HepG2 (cell line): ENCODE measurements around the gene CCDC88C. TPM values are rescaled to one million over a fixed set of nuclear protein-coding genes. Genes with fewer than 3 reads are reported as not detected.

Experiments used
- BRCA1 ChIP-seq: sonication (generic); formaldehyde crosslinking; IDR thresholded peaks from 2 replicates; pipeline ENCODE4 v1.4.0; 2020; ENCODE audit warnings: missing genetic modification reagents
- GATA4 ChIP-seq: sonication (generic); IDR thresholded peaks from 2 replicates; pipeline ENCODE4 v1.6.1; 2016; ENCODE audit warnings: antibody characterized with exemption, low read depth, borderline replicate concordance
- ZKSCAN8 ChIP-seq: IDR thresholded peaks from 2 replicates; pipeline ENCODE4 v1.6.1; 2016; ENCODE audit warnings: borderline replicate concordance, missing genetic modification reagents, missing compliant biosample characterization
- ZNF446 ChIP-seq: sonication (generic); formaldehyde crosslinking; IDR thresholded peaks from 2 replicates; pipeline ENCODE4 v1.5.0; 2020; ENCODE audit warnings: mild to moderate bottlenecking, missing genetic modification reagents
- ZNF616 ChIP-seq: sonication (generic); formaldehyde crosslinking; IDR thresholded peaks from 2 replicates; pipeline ENCODE4 v1.5.0; 2020; ENCODE audit warnings: low read depth, mild to moderate bottlenecking, missing genetic modification reagents
- polyA plus RNA-seq, 8 experiments: library from polyadenylated mRNA; depleted of rRNA in 3 of 8; stranded (reverse) in 7 of 8; unstranded in 1 of 8; fragments of >200 nt; fragmentation: Illumina TruSeq in 4 of 8; extraction: Trizol in 4 of 8; gene quantifications; 2 replicates each; pipeline versions ENCODE4 v1.2.1 to v1.2.3, GENCODE V29; 2011 to 2016; ENCODE audit warnings: low read depth in 4 of 8, missing spikeins in 1 of 8, mixed read lengths in 1 of 8; ENCODE audit not compliant: insufficient read depth in 1 of 8
- total RNA-seq, 5 experiments: library from RNA; depleted of rRNA; stranded (reverse); fragments of >200 nt; fragmentation: Illumina TruSeq; extraction: Trizol; gene quantifications; 2 replicates each; pipeline ENCODE4 v1.2.3, GENCODE V29; 2016; ENCODE audit warnings: low read depth in 1 of 5
- TF ChIP-seq, protein P1 (sequence below): sonication (generic); formaldehyde crosslinking; conservative IDR thresholded peaks from 2 replicates; pipeline ENCODE4 v1.8.1; 2023; ENCODE audit warnings: missing genetic modification reagents
- TF ChIP-seq, protein P2 (sequence below): sonication (generic); formaldehyde crosslinking; IDR thresholded peaks from 2 replicates; pipeline ENCODE4 v1.4.0; 2020; ENCODE audit warnings: mild to moderate bottlenecking, missing genetic modification reagents, borderline replicate concordance
- TF ChIP-seq, protein P3 (sequence below): sonication (generic); formaldehyde crosslinking; IDR thresholded peaks from 2 replicates; pipeline ENCODE4 v1.5.0; 2020; ENCODE audit warnings: missing genetic modification reagents
- TF ChIP-seq, protein P4 (sequence below): sonication (generic); formaldehyde crosslinking; IDR thresholded peaks from 2 replicates; pipeline ENCODE4 v1.5.1; 2020; ENCODE audit warnings: mild to moderate bottlenecking, missing genetic modification reagents, moderate library complexity
- TF ChIP-seq, protein P5 (sequence below): sonication (generic); formaldehyde crosslinking; IDR thresholded peaks from 2 replicates; pipeline ENCODE4 v1.5.1; 2020; ENCODE audit warnings: missing genetic modification reagents, mild to moderate bottlenecking, borderline replicate concordance

CCDC88C gene
- total and polyA plus RNA-seq, 2 of the 13 experiments (the other 11 are each of a cell fraction or from before 2014, with no cell fraction given), result 3.6 to 11.7 TPM

DNA sequence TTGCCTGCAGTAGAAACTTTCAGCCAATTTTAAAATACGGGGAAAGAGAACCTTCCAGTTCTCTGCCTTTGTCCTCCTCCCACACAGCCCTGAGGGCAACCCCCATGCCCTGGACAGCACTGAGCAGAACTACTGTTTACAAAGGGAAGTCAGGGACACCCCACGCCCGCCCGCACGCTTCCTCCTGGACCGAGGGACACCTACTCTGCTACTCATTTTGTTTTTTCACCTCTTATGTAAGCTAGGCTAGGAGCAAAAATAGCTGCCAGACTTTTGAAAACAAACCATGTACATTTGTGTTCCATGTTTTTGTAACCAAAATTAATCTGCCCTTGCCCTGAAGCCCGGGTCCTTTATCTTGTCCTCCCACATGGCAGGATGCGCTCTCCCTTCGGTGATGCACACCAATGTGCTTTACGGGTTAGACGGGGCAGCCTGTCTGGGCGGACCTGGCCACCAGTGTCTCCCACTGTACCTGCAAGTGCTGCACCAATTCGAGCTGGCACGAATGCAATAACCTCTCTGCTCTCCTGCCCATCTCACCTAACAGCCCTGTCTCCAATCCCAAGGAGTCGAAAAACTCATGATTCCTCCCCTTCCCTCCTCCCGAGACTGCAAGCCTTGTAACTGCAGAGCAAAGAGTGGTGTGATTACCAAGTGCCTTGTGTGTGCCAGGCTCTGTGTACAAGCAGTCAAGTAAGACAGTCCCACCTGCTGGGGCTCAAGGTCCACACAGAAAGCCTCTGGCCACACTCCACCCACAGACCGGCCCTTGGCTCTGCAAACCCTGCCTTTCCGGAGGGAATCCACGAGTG lies 85.2 kb downstream of the CCDC88C start (continued):
- no peak for TF ChIP-seq ZNF616 (CRISPR knock-in tag)
- TF ChIP-seq, protein P1, sequence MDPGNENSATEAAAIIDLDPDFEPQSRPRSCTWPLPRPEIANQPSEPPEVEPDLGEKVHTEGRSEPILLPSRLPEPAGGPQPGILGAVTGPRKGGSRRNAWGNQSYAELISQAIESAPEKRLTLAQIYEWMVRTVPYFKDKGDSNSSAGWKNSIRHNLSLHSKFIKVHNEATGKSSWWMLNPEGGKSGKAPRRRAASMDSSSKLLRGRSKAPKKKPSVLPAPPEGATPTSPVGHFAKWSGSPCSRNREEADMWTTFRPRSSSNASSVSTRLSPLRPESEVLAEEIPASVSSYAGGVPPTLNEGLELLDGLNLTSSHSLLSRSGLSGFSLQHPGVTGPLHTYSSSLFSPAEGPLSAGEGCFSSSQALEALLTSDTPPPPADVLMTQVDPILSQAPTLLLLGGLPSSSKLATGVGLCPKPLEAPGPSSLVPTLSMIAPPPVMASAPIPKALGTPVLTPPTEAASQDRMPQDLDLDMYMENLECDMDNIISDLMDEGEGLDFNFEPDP, result no peak
- TF ChIP-seq, protein P2, sequence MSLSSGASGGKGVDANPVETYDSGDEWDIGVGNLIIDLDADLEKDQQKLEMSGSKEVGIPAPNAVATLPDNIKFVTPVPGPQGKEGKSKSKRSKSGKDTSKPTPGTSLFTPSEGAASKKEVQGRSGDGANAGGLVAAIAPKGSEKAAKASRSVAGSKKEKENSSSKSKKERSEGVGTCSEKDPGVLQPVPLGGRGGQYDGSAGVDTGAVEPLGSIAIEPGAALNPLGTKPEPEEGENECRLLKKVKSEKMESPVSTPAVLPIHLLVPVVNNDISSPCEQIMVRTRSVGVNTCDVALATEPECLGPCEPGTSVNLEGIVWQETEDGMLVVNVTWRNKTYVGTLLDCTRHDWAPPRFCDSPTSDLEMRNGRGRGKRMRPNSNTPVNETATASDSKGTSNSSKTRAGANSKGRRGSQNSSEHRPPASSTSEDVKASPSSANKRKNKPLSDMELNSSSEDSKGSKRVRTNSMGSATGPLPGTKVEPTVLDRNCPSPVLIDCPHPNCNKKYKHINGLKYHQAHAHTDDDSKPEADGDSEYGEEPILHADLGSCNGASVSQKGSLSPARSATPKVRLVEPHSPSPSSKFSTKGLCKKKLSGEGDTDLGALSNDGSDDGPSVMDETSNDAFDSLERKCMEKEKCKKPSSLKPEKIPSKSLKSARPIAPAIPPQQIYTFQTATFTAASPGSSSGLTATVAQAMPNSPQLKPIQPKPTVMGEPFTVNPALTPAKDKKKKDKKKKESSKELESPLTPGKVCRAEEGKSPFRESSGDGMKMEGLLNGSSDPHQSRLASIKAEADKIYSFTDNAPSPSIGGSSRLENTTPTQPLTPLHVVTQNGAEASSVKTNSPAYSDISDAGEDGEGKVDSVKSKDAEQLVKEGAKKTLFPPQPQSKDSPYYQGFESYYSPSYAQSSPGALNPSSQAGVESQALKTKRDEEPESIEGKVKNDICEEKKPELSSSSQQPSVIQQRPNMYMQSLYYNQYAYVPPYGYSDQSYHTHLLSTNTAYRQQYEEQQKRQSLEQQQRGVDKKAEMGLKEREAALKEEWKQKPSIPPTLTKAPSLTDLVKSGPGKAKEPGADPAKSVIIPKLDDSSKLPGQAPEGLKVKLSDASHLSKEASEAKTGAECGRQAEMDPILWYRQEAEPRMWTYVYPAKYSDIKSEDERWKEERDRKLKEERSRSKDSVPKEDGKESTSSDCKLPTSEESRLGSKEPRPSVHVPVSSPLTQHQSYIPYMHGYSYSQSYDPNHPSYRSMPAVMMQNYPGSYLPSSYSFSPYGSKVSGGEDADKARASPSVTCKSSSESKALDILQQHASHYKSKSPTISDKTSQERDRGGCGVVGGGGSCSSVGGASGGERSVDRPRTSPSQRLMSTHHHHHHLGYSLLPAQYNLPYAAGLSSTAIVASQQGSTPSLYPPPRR (CRISPR knock-in tag), result 0 out of 2 replicates have a peak, but pooled peaks have one; percentile 24
- TF ChIP-seq, protein P3, sequence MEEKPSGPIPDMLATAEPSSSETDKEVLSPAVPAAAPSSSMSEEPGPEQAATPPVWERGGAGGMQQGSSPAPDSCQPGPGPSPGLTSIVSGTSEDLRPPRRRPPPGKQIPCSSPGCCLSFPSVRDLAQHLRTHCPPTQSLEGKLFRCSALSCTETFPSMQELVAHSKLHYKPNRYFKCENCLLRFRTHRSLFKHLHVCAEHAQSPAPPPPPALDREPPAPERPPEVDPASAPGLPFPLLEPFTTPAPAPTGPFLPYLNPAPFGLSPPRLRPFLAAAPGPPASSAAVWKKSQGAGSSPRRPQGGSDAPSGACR (CRISPR knock-in tag), result no peak
- TF ChIP-seq, protein P4, sequence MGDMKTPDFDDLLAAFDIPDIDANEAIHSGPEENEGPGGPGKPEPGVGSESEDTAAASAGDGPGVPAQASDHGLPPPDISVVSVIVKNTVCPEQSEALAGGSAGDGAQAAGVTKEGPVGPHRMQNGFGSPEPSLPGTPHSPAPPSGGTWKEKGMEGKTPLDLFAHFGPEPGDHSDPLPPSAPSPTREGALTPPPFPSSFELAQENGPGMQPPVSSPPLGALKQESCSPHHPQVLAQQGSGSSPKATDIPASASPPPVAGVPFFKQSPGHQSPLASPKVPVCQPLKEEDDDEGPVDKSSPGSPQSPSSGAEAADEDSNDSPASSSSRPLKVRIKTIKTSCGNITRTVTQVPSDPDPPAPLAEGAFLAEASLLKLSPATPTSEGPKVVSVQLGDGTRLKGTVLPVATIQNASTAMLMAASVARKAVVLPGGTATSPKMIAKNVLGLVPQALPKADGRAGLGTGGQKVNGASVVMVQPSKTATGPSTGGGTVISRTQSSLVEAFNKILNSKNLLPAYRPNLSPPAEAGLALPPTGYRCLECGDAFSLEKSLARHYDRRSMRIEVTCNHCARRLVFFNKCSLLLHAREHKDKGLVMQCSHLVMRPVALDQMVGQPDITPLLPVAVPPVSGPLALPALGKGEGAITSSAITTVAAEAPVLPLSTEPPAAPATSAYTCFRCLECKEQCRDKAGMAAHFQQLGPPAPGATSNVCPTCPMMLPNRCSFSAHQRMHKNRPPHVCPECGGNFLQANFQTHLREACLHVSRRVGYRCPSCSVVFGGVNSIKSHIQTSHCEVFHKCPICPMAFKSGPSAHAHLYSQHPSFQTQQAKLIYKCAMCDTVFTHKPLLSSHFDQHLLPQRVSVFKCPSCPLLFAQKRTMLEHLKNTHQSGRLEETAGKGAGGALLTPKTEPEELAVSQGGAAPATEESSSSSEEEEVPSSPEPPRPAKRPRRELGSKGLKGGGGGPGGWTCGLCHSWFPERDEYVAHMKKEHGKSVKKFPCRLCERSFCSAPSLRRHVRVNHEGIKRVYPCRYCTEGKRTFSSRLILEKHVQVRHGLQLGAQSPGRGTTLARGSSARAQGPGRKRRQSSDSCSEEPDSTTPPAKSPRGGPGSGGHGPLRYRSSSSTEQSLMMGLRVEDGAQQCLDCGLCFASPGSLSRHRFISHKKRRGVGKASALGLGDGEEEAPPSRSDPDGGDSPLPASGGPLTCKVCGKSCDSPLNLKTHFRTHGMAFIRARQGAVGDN (CRISPR knock-in tag), result peak; percentile 65
- TF ChIP-seq ZKSCAN8 (CRISPR knock-in tag), result 0 out of 2 replicates have a peak, but pooled peaks have one; percentile 28
- TF ChIP-seq, protein P5, sequence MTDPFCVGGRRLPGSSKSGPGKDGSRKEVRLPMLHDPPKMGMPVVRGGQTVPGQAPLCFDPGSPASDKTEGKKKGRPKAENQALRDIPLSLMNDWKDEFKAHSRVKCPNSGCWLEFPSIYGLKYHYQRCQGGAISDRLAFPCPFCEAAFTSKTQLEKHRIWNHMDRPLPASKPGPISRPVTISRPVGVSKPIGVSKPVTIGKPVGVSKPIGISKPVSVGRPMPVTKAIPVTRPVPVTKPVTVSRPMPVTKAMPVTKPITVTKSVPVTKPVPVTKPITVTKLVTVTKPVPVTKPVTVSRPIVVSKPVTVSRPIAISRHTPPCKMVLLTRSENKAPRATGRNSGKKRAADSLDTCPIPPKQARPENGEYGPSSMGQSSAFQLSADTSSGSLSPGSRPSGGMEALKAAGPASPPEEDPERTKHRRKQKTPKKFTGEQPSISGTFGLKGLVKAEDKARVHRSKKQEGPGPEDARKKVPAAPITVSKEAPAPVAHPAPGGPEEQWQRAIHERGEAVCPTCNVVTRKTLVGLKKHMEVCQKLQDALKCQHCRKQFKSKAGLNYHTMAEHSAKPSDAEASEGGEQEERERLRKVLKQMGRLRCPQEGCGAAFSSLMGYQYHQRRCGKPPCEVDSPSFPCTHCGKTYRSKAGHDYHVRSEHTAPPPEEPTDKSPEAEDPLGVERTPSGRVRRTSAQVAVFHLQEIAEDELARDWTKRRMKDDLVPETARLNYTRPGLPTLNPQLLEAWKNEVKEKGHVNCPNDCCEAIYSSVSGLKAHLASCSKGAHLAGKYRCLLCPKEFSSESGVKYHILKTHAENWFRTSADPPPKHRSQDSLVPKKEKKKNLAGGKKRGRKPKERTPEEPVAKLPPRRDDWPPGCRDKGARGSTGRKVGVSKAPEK (CRISPR knock-in tag), result no peak
- TF ChIP-seq GATA4, result no peak
- TF ChIP-seq BRCA1 (CRISPR knock-in tag), result no peak
- TF ChIP-seq ZNF446 (CRISPR knock-in tag), result no peak
